ENCODE measurements around the gene MAPK9.

MAPK9 gene

DNA sequence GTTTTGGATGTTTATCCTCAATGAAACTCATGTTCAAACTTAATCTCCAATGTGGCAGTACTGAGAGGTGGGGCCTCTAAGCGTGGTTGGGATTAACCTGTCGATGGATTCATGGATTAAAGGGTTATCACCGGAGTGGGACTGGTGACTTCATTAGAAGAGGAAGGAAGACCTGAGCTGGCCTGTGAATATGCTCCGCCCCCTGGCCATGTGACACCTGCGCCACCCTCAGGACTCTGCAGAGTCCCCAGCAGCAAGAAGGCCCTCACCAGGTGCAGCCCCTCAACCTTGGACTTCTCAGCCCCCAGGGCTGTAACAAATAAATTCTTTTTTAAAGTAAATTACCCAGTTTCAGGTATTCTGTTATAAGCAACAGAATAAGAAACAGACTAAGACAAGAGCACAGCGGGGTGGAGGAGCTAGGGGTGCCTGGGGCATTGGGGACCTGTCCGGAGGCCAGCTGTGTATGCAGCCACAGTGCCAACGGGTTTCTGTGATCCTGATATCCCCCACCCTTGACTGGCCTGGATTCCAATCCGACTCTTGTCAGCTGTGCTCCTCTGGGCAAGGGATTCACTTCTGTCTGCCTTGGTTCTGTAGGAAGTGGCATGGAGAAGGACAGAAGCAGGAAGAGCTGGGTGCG lies 3.2 kb upstream of the MAPK9 start:
- DNase-seq (ENCODE audit: low read depth), result no peak

DNA sequence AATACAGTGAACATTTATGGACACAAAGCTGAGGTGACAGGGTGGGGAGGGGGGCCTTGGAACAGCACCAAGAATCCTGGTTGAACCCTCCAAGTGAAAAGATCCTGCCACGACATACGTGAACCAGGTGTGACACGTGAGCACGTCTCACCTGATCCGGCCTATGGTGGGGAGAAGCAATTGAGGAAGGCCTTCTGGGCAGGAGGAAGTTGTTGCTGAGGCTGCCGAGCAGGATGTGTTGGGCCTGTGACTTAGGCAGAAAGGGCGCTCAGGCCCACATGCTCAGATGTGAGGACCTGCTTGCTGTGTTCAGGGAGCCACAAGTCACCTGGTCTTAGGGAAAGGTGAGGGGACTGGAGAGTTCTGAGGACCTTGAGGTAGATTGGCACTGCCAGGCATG lies 2.5 kb upstream of the MAPK9 start:
- DNase-seq (ENCODE audit: low read depth), result no peak

DNA sequence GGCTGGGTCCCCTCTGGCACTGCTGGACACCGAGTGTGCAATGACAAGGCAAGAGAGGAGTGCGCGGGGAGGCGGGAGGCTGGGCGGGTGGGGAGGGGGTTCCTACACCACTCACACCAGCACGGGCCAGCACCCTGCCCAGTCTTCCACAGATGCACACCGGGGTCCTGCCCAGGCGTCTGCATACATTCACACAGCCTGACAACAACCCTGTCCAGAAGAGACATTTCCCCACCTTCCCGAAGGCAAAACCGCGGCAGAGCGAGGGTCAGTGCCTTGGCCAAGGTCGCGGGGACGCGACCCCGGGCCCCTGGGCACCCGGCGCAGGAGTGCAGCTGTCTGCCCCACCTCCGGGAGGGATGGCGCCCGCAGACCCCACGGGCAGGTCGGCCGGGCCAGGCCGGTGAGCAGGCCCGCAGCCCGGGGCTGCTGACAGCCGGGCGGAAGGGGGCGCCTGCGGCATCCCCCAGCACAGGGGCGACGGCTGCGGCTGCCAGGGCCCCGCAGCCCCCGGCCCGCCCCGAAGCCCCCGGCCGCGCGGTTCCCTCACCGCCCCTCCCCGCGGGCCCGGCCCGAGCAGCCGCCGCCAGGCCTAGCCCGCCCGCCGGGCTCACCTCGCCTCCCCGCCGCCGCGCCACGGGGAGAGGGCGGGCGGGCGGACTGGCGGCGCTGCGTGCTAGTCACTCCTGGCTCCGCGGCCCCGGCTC lies 496 bp downstream of the MAPK9 start:
- DNase-seq (ENCODE audit: low read depth), result peak; percentile 36

DNA sequence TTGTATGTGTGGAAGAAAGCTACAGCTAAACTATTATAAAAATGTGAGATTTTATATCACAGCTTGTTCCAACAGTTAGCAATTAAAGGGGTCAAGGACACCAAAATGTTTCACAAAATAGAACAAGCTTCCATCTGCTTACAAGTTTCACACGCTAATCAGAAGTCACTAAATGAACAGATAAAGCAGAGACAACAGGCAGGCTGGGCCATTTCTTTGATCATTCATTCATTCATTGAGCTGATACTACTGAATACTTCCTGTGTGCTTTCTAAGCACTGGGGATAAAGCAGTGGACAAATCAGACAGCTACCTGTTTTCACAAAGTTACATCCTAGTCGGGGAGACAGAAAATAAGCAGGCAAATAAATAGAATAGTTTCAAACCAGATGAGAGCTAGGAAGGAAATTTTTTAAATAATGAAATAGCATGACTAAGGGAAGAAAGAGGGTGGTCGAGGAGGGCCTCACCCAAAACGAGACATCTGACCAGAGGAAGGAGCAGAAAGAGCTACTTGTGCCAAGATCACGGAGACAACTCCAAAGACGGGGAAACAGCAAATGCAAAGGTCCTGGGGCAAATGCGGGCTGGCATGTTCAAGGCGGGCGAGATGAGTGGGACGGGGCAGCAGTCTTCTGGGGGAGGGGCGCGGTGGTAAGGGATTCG lies 1.2 kb downstream of the MAPK9 start:
- DNase-seq (ENCODE audit: low read depth), result no peak

DNA sequence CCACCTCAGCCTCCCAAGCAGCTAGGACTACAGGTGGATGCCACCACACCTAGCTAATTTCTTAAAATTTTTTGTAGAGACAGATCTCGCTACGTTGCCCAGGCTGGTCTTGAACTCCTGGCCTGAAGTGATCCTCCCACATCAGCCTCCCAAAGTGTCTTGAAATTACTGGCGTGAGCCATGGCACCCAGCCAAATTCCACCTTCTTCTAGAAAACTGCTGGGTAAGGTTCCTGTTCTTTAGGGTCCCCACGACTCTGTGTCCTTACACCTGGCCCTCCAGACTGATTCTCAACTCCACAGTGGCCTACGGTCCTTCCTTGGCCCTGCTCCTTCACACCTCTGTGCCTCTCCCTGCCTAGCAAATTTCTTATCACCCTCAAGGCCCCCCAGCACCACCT lies 1.9 kb downstream of the MAPK9 start:
- DNase-seq (ENCODE audit: low read depth), result no peak

DNA sequence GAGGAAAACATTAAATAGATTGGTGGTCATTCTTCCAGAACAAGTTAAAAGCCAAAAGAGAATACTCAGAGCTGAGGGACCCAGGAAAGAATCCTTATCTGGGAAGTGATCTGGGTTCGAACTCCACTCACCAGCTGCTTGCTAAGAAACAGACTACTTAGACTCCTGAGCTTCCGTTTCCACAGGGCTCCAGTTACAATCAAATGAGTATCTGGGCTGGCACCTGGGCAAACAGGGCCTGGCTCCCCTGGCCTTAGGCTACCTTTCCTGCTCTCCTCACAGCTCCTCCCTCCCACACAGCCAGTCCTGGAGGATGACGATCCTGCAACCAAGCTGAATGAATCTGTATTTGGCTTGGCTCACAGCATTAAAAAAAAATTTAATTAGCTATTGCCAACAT lies 2.5 kb downstream of the MAPK9 start:
- DNase-seq (ENCODE audit: low read depth), result no peak

DNA sequence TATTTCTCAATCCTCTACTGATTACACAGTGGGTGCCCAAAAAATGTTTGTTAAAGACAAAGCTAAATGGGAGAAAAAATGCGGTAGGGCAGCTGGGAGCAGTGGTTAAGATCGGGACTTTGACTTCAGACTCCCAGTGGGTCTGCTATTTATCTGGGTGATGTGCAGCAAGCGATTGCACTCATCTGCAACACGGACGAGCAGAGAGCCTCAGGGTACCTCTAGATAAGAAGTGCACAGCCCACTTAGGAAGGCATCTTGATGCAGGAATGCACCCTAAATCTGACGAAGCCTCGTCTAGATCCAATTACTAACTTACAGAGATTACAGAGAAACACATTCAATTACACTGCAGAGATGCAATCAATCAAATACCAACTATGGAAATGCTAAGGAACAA lies 4.0 kb downstream of the MAPK9 start:
- DNase-seq (ENCODE audit: low read depth), result no peak

DNA sequence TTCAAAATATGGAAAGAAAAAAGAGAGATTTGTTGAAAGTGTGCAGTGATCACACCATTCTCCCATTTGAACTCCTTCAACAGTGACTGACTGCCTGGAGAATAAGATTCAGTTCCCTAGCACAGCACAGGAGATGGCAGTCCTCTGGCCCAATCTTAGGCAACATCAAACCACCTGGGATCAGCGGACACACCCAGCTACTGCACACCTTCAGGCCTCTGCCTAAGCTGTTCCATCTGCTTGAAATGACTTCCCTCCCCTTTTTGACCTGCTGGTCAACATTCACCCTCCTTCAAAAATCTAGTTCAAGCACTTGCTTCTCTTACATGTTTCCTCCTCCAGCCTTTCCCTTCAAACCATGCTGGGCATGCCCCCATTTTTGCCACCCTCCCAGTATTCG lies 4.5 kb downstream of the MAPK9 start:
- DNase-seq (ENCODE audit: low read depth), result no peak

DNA sequence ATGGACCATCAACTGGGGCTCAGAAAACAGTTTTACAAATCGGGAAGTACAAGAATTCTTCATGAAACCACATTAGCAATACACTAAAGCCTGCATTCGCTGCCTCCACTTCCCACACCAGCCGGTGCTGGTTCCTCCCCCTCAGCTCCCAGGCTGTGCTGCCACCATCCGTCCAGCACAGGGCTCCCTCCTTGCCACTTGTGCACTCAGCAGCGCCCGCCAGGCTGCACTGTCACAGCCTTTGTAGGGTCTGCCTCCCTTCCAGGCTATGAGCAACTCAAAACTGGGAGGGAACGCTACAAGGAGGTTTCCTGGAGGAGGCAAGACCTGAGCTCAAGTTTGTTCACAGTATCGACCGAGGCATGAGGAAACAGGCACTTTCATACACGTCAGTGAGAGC lies 7.7 kb downstream of the MAPK9 start:
- no peak for DNase-seq (ENCODE audit: low read depth)

DNA sequence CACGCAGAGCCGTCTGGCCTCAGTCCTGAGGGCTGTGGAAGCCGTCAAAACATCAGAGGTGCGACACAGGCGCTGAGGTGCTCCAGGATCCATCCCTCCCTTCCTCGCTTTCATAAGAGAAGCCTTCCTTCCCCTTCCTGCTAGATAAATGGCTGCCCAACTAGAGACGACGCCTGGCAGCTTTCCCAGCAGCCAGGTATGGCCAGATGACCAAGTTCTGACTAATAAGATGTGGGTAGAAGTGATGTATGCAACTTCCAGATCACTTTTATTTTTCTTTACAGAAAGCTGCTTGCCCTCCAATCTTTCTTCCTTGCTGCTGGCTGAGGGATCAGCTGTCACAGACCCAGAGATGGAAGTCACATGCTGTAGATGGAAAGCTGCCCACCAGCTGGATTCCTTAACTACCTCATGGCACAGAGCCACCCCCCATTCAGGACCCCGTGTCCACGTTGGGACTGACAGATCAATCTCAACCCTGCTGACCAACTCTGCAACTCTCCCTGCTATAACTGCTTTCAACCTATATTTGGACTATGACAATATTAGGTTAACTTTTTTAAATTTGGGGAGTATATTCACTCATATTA lies 8.8 kb downstream of the MAPK9 start:
- DNase-seq (ENCODE audit: low read depth), result no peak

DNA sequence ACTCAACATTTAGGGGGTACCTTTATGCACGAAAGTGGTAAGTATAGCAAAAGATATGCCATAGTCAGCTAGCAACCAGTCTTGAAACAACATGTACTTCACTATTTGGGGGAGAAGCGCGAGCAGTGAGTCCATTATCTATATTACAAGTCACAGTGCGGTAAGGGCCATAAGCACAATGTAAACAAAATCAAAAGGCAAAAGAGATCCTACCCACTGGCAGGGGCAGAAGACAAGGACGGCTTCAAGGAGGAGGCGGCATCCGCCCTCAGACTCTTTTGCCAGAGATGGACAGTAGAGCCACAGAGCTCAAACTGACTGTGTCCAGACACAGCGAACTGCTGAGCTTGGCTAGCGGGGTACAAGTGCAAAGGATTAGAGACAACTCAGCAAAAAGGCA lies 9.6 kb downstream of the MAPK9 start:
- no peak for DNase-seq (ENCODE audit: low read depth)

DNA sequence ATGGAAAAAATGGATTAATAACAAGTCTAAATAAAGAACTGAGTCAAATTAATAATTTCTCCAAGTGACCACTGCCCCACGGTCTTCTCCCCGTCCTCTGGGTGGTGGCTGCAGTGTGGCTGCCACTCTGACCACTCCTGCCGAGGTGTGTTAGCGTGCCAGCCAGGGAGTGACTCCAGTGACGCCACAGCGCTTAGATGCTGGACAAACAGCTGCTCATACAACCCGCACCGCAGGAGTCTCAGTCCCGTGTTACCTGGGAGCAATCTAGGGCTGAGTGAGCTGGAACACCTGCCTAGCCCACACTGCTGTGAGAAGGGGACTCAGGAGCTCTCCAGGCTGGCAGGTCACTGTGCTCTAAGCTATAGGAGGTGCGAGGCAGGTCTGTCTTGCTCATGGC lies 10.2 kb downstream of the MAPK9 start:
- no peak for DNase-seq (ENCODE audit: low read depth)

DNA sequence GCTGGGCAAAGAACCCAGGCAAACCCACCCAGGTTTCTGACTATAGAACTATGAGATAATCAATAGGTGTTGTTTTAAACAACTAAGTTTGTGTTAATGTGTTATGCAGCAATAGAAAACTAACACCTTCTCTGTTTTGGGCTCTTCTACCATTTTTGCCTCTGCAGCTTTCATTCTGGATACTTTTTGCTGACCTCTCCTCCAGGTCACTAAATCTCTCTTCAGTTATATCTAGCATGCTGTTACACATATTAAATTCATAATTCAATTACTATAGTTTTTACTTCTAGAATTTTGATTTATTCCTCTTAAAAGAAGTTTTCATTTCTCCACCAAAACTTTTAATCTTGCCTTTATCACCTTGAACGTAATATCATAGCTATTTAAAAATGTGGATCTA lies 17.2 kb downstream of the MAPK9 start:
- no peak for DNase-seq (ENCODE audit: low read depth)

DNA sequence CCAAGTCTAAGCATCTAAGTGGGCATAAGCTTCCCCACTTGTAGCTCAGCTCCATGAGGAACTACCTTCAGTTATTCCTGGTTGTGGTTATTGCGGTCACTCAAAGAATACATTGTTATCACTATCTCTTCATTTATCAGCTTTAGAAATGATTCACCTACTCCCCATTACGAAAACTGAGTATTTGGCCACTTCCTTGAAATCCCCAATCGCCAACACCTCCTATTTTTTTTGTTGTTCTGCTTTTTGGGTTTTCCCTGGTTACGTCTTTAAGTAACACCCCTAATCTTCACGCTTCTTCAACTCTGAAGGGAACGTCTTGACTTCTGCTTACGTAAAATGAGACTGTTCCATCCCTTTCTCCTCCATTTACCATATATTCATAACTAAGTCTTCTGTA lies 20.7 kb downstream of the MAPK9 start:
- DNase-seq (ENCODE audit: low read depth), result no peak

DNA sequence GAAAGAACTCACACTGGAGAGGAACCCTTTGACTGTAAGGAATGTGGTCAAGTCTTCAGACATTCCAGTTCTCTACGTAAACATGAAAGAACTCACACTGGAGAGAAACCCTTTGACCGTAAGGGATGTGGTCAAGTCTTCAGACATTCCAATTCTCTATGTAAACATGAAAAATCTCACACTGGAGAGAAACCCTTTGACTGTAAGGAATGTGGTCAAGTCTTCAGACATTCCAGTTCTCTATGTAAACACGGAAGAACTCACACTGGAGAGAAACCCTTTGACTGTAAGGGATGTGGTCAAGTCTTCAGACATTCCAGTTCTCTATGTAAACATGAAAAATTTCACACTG lies 32.6 kb downstream of the MAPK9 start:
- DNase-seq (ENCODE audit: low read depth), result peak; percentile 11

DNA sequence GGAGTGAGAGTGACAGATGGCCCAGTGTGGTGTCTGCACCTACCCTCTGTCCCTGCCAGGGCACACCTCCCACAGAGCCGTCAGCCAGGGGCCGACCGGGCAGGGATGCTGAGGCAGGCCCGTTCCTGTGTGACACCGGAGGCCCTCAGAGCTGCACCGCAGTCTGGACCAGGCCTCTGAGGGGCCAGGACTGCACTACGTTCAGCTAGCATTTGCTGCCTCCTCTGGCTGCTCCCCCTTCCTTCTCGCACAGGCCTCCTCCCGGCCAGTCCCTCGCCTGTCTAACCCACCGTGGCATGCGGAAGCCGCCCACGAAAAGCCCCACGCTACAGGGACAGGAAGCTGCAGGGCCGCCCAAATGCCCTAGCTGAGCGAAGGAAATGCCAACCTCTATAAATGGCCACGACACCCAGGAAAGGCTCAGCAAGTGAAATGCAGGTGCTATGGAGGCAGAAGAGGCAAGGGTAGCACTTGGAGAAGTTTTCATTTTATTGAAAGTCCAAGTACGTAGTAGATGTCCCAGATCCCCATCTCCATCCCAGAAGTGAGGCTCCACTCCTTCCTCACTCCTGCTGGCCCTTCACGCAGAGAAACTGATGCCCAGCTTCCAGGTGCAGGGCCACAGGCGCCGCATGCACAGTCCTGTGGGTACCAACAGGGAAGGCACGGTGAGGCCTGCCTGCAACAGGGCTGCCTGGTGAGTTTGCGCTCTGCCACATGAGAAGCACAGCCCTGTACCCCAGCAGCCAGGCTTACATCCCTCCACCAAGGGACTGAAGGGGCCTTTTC lies 38.7 kb downstream of the MAPK9 start:
- DNase-seq (ENCODE audit: low read depth), result no peak

DNA sequence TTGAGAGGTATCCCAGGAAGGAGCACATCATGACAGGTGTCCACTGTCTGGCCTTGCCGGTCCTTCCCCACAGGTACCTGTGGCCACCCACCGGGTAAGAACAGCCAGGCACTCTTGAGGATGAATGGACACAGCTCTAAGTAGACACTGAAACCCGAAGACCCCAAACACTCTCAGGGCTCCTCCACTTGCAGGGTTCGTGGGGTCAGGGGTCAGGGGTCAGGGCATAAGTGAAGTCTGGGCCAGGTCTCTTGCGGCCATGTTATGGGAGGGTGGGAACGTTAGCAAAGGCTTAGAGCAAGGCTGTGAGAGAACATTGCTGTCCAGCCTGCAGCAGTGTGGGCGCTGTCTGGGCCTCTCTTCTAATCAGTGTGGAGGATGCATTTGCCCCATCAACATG lies 40.0 kb downstream of the MAPK9 start:
- no peak for DNase-seq (ENCODE audit: low read depth)

DNA sequence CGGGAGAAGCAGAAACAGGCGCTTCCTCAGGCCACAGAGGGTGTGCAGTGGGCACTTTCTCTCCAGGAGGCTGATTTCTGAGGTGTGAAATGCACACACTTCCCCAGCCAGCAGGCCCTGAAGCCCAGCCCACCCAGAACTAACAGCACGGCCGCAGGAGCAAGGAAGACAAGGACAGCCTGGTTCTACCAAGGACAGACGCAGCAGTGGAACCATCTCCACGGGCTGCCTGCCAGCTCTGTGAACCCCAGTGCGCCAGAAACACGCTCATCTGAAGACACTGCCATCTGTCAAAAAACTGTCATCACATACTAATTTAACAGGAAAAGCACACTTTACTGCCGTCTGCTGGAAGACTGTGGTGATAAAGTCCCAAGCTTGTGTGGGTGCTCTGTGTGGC lies 40.7 kb downstream of the MAPK9 start:
- no peak for DNase-seq (ENCODE audit: low read depth)

DNA sequence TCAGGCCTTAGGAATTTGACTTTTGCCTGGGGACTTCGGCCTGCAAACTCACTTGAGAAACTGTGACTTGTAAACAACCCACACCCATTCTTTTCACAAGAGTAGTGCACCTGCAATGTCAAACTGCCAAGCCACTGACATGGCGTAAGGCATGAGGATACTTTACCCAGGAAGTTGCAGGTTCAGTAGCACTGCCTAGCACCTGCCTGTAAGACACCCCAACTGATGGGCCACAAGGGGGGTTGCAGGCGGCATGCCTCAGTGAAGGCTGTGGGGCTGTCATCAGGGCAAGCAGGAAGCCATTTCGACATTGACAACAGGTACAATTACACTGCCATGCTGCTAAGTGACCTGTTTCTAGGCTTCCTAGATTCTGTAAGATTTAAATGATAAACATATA lies 41.6 kb downstream of the MAPK9 start:
- DNase-seq (ENCODE audit: low read depth), result no peak

DNA sequence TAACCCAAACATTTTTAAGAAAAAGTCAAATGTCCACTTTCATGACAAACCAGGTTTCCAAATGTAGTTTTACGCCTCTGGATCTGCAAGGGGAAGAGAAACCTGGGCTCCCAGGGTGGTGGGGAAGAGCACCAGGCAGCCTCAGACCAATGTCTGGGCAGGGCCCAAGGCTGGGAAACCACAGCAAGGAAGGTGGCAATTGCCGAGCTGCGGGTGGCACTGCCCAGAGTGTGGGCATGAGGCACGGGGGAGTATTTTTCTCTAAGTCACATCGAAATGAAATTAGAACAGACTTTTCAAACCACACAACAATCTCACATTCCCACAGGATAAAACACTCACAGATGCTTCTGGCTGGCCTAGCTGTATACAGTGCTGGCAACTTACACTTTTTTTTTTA lies 50.3 kb downstream of the MAPK9 start:
- no peak for DNase-seq (ENCODE audit: low read depth)

DNA sequence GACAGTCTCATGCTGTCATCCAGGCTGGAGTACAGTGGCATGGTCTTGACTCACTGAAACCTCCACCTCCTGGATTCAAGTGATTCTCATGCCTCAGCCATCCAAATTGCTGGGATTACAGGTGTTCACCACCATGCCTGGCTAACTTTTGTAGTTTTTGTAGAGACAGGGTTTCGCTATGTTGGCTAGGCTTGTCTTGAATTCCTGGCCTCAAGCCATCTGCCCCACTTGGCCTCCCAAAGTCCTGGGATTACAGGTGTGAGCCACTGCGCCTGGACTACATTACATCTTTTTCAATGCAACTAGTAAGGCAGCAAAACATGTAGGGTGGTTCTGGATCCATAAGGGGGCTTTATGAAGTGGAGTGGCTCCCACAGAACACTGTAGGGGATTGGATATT lies 53.3 kb downstream of the MAPK9 start:
- DNase-seq (ENCODE audit: low read depth), result no peak

DNA sequence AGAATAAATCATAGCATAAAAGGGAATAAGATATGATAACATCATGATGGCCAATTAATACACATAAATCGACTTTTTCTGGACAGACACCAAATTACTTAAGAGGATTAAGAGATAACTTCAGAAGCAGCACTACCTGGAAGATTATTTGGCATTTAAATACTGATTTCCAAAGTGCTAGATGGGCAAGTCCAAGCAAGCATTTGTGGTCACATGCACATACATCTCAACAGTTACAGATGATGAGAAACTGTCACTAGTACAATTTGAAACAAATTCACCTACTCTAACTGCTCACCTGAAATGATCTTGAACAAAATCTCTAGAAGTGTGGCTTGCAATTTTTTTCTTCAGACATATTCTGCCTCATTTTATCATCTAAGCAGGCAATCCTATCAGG lies 56.0 kb downstream of the MAPK9 start:
- DNase-seq (ENCODE audit: low read depth), result no peak

DNA sequence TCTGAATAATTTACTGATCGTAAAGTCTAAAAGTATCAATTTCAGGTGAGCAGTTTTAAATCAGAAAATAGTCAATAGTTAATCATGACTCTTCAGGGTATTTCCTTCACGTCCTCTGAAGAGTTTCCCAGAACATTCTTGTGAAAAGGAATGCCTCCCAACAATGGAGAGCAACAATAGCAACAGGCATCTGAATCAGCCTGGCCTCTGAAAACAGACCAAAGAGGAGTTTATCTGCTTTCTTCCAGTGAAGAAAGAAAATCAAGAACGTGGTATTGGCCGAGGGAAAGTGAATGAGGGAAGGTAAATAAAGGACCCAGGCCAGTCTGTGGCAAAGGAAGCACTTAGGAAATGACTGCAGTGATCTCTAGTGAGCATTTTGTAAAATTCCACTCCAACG lies 56.8 kb downstream of the MAPK9 start:
- no peak for DNase-seq (ENCODE audit: low read depth)
